ENCODE data around the gene RPL21.

RPL21 gene

GRCh38 chr13:27264181-27264580 is 12.8 kb downstream of the RPL21 start:
- ChIA-PET POLR2A (no interaction called here), CTCF (interaction anchor here (0.6 kb wide), 3 partner anchors 101 to 280 kb away, joined by 3 to 5 read pairs (median 4); no protein-coding TSS in a partner anchor)
- Histone ChIP-seq H3K4me1 (ENCODE audit: control insufficient read depth, insufficient read depth, low read length) (peaks cover 3% of the 10 kb centered on the region; the same call in 1 of the 2 replicates), H3K9me3 (ENCODE audit: control insufficient read depth, insufficient read depth, low read depth, low read length) (no peaks in the 10 kb centered on the region), H3K36me3 (ENCODE audit: control insufficient read depth in 2 of 2, insufficient read depth in 1 of 2, low read length in 2 of 2) (peaks cover 0 to 21% of the 10 kb centered on the region in 2 experiments; a peak in 1 of 3 replicates), H3K4me3 (ENCODE audit: low read depth, low read length) (no peak overlapping the region), H3K27ac (ENCODE audit: extremely low read depth, low read depth, low read length) (no peak overlapping the region)
- no peak for TF ChIP-seq ZNF280D (tag by site-specific recombination; IDR thresholded peaks at IDR 0.05)
- no peak for TF ChIP-seq ZNF302 (tag by site-specific recombination; IDR thresholded peaks at IDR 0.05; ENCODE audit: low read depth)
- TF ChIP-seq, protein P1, sequence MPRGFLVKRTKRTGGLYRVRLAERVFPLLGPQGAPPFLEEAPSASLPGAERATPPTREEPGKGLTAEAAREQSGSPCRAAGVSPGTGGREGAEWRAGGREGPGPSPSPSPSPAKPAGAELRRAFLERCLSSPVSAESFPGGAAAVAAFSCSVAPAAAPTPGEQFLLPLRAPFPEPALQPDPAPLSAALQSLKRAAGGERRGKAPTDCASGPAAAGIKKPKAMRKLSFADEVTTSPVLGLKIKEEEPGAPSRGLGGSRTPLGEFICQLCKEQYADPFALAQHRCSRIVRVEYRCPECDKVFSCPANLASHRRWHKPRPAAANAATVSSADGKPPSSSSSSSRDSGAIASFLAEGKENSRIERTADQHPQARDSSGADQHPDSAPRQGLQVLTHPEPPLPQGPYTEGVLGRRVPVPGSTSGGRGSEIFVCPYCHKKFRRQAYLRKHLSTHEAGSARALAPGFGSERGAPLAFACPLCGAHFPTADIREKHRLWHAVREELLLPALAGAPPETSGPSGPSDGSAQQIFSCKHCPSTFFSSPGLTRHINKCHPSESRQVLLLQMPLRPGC (tag by site-specific recombination; IDR thresholded peaks at IDR 0.05), result no peak
- no peak for TF ChIP-seq ZNF791 (tag by site-specific recombination; IDR thresholded peaks at IDR 0.05)
- no peak for TF ChIP-seq ZNF121 (tag by site-specific recombination; IDR thresholded peaks at IDR 0.05)
- no peak for TF ChIP-seq MYNN (tag by site-specific recombination; IDR thresholded peaks at IDR 0.05; ENCODE audit: borderline replicate concordance)
- no peak for TF ChIP-seq HOXD13 (CRISPR knock-in tag; IDR thresholded peaks at IDR 0.05; ENCODE audit: borderline replicate concordance)

GRCh38 chr13:27264648-27265047 is 13.3 kb downstream of the RPL21 start:
- Histone ChIP-seq H3K4me1 (ENCODE audit: control insufficient read depth, insufficient read depth, low read length) (peaks cover 3% of the 10 kb centered on the region; the same call in 1 of the 2 replicates), H3K27ac (ENCODE audit: extremely low read depth, low read depth, low read length) (no peak overlapping the region), H3K9me3 (ENCODE audit: control insufficient read depth, insufficient read depth, low read depth, low read length) (no peaks in the 10 kb centered on the region), H3K4me3 (ENCODE audit: low read depth, low read length) (no peak overlapping the region), H3K36me3 (ENCODE audit: control insufficient read depth in 2 of 2, insufficient read depth in 1 of 2, low read length in 2 of 2) (peaks cover 0 to 17% of the 10 kb centered on the region in 2 experiments; a peak in 1 of 3 replicates)
- ChIA-PET CTCF (interaction anchor here (0.6 kb wide), 3 partner anchors 101 to 280 kb away, joined by 3 to 5 read pairs (median 4); no protein-coding TSS in a partner anchor), POLR2A (no interaction called here)
- TF ChIP-seq, protein P2, sequence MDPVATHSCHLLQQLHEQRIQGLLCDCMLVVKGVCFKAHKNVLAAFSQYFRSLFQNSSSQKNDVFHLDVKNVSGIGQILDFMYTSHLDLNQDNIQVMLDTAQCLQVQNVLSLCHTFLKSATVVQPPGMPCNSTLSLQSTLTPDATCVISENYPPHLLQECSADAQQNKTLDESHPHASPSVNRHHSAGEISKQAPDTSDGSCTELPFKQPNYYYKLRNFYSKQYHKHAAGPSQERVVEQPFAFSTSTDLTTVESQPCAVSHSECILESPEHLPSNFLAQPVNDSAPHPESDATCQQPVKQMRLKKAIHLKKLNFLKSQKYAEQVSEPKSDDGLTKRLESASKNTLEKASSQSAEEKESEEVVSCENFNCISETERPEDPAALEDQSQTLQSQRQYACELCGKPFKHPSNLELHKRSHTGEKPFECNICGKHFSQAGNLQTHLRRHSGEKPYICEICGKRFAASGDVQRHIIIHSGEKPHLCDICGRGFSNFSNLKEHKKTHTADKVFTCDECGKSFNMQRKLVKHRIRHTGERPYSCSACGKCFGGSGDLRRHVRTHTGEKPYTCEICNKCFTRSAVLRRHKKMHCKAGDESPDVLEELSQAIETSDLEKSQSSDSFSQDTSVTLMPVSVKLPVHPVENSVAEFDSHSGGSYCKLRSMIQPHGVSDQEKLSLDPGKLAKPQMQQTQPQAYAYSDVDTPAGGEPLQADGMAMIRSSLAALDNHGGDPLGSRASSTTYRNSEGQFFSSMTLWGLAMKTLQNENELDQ (tag by site-specific recombination; IDR thresholded peaks at IDR 0.05; ENCODE audit: low read depth), result no peak
- TF ChIP-seq, protein P3, sequence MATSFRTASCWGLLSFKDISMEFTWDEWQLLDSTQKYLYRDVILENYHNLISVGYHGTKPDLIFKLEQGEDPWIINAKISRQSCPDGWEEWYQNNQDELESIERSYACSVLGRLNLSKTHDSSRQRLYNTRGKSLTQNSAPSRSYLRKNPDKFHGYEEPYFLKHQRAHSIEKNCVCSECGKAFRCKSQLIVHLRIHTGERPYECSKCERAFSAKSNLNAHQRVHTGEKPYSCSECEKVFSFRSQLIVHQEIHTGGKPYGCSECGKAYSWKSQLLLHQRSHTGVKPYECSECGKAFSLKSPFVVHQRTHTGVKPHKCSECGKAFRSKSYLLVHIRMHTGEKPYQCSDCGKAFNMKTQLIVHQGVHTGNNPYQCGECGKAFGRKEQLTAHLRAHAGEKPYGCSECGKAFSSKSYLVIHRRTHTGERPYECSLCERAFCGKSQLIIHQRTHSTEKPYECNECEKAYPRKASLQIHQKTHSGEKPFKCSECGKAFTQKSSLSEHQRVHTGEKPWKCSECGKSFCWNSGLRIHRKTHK (tag by site-specific recombination; IDR thresholded peaks at IDR 0.05), result no peak
- TF ChIP-seq KLF16 (tag by site-specific recombination; IDR thresholded peaks at IDR 0.05) (no peak), ZSCAN23 (tag by site-specific recombination; IDR thresholded peaks at IDR 0.05) (no peak), GLIS2 (tag by site-specific recombination; IDR thresholded peaks at IDR 0.05) (no peak), ZNF140 (tag by site-specific recombination; IDR thresholded peaks at IDR 0.05) (no peak), ZNF341 (tag by site-specific recombination; IDR thresholded peaks at IDR 0.05; ENCODE audit: low read depth) (no peak), ZNF366 (tag by site-specific recombination; conservative IDR thresholded peaks at IDR 0.05) (no peak), PRDM2 (tag by site-specific recombination; IDR thresholded peaks at IDR 0.05; ENCODE audit: borderline replicate concordance) (no peak)
